IMR-90 (cell line): ENCODE measurements around the gene HSFX4. TPM values are rescaled to one million over a fixed set of nuclear protein-coding genes. Genes with fewer than 3 reads are reported as not detected.

Experiments used
- ATAC-seq: fragments of 200-7000 bp; cut with Tn5 transposase; 2 replicates; pipeline ENCODE4 v1.9.1; 2020; ENCODE audit warnings: low read depth, mild to moderate bottlenecking, moderate library complexity
- BruUV-seq: library from RNA; stranded (reverse); fragments of 400-500 nt; replicated peaks from 2 replicates; lab custom pipeline; 2021; lab: Mats Ljungman, UMichigan
- CTCF ChIA-PET: fragments of 300-600 bp; formaldehyde crosslinking; extraction: SDS; loops from one replicate; lab custom pipeline; 2021; ENCODE audit warnings: antibody characterized with exemption; lab: Yijun Ruan, JAX
- POLR2A ChIA-PET: fragments of 300-600 bp; sonication (Branson Sonifier 250); formaldehyde crosslinking; loops from one replicate; lab custom pipeline; 2022; ENCODE audit warnings: antibody characterized with exemption; ENCODE audit not compliant: unreplicated experiment; lab: Charles Lee
- DNase-seq: peaks from one replicate; pipeline ENCODE4 v3.0.0; 2013
- H2AFZ ChIP-seq: replicated peaks from 2 replicates; pipeline ENCODE3; 2013; ENCODE audit warnings: low read length, mild to moderate bottlenecking; ENCODE audit not compliant: poor library complexity
- H2AK5ac ChIP-seq: 2 replicates; pipeline ENCODE4 v1.6.1; 2013; ENCODE audit warnings: low read depth, low read length, inconsistent platforms
- H2AK9ac ChIP-seq: replicated peaks from 2 replicates; pipeline ENCODE3; 2013; ENCODE audit warnings: mild to moderate bottlenecking, low read depth, low read length, moderate library complexity; ENCODE audit not compliant: poor library complexity
- H2BK120ac ChIP-seq: 2 replicates; pipeline ENCODE4 v1.6.1; 2013; ENCODE audit warnings: low read depth, low read length, inconsistent platforms
- H2BK15ac ChIP-seq: 3 replicates; pipeline ENCODE4 v1.6.1; 2013; ENCODE audit warnings: low read depth, low read length, inconsistent platforms
- H2BK20ac ChIP-seq: 2 replicates; pipeline ENCODE4 v1.6.1; 2013; ENCODE audit warnings: low read depth, mild to moderate bottlenecking, inconsistent platforms, low read length, moderate library complexity
- H2BK5ac ChIP-seq: 2 replicates; pipeline ENCODE4 v1.6.1; 2013; ENCODE audit warnings: mild to moderate bottlenecking, low read depth, low read length, inconsistent platforms; ENCODE audit not compliant: poor library complexity, severe bottlenecking
- H3K14ac ChIP-seq: replicated peaks from 2 replicates; pipeline ENCODE4 v1.6.1; 2013; ENCODE audit warnings: low read depth, low read length, inconsistent platforms
- H3K18ac ChIP-seq: 2 replicates; pipeline ENCODE4 v1.6.1; 2013; ENCODE audit warnings: low read depth, low read length, control low read depth
- H3K23ac ChIP-seq: 2 replicates; pipeline ENCODE4 v1.6.1; 2013; ENCODE audit warnings: low read depth, low read length, inconsistent platforms
- H3K27ac ChIP-seq: 2 replicates; pipeline ENCODE4 v1.5.1; 2013; ENCODE audit warnings: mild to moderate bottlenecking, control low read depth, low read length; ENCODE audit not compliant: insufficient read depth
- H3K27me3 ChIP-seq: 2 replicates; pipeline ENCODE4 v1.6.1; 2013; ENCODE audit warnings: low read length; ENCODE audit not compliant: control insufficient read depth, insufficient read depth
- H3K36me3 ChIP-seq: 2 replicates; pipeline ENCODE4 v1.6.1; 2013; ENCODE audit warnings: low read length, mixed read lengths; ENCODE audit not compliant: control insufficient read depth, insufficient read depth
- H3K4ac ChIP-seq: 2 replicates; pipeline ENCODE4 v1.6.1; 2013; ENCODE audit warnings: low read depth, low read length, inconsistent platforms
- H3K4me1 ChIP-seq: 2 replicates; pipeline ENCODE4 v1.6.1; 2013; ENCODE audit warnings: low read length, mixed read lengths; ENCODE audit not compliant: control insufficient read depth, insufficient read depth
- H3K4me2 ChIP-seq: 2 replicates; pipeline ENCODE4 v1.6.1; 2013; ENCODE audit warnings: low read depth, mild to moderate bottlenecking, control low read depth, low read length, moderate library complexity
- H3K4me3 ChIP-seq: 2 replicates; pipeline ENCODE4 v1.5.1; 2013; ENCODE audit warnings: low read depth, mild to moderate bottlenecking, control low read depth, low read length, moderate library complexity; ENCODE audit not compliant: insufficient read depth
- H3K56ac ChIP-seq: 2 replicates; pipeline ENCODE4 v1.6.1; 2013; ENCODE audit warnings: low read length, inconsistent platforms; ENCODE audit not compliant: insufficient read depth; ENCODE audit errors: extremely low read depth
- H3K79me1 ChIP-seq, 2 experiments: 2 replicates each; pipeline ENCODE4 v1.6.1; 2013; ENCODE audit warnings: low read length in 2 of 2, inconsistent platforms in 1 of 2, low read depth in 1 of 2
- H3K9ac ChIP-seq: 2 replicates; pipeline ENCODE4 v1.6.1; 2013; ENCODE audit warnings: low read depth, low read length, control low read depth
- H3K9me1 ChIP-seq: 2 replicates; pipeline ENCODE4 v1.6.1; 2013; ENCODE audit warnings: low read length, inconsistent platforms; ENCODE audit not compliant: insufficient read depth
- H3K9me3 ChIP-seq: 2 replicates; pipeline ENCODE4 v1.6.1; 2013; ENCODE audit warnings: low read length; ENCODE audit not compliant: control insufficient read depth, insufficient read depth
- H4K20me1 ChIP-seq: 2 replicates; pipeline ENCODE4 v1.6.1; 2013; ENCODE audit warnings: low read length, inconsistent platforms; ENCODE audit not compliant: insufficient read depth
- H4K5ac ChIP-seq: 2 replicates; pipeline ENCODE4 v1.6.1; 2013; ENCODE audit warnings: mild to moderate bottlenecking, low read depth, low read length, control low read depth
- H4K8ac ChIP-seq, 2 experiments: 2 replicates each; pipeline ENCODE4 v1.6.1; 2013; ENCODE audit warnings: low read depth in 2 of 2, low read length in 2 of 2, control low read depth in 1 of 2, inconsistent platforms in 1 of 2
- H4K91ac ChIP-seq: 2 replicates; pipeline ENCODE4 v1.6.1; 2013; ENCODE audit warnings: low read depth, low read length, inconsistent platforms; ENCODE audit not compliant: insufficient read depth
- POLR2A ChIP-seq: IDR thresholded peaks from 2 replicates; pipeline ENCODE4 v1.6.1; 2012; ENCODE audit warnings: mild to moderate bottlenecking, low read depth, low read length
- USF2 ChIP-seq: fragments of 150-350 bp; IDR thresholded peaks from 2 replicates; pipeline ENCODE4 v1.6.1; 2017; ENCODE audit warnings: mild to moderate bottlenecking, antibody characterized with exemption, low read length, low read depth
- WGBS, 2 experiments: methylation state at CpG; one replicate each; pipeline versions ENCODE4 v1.1.5 to v1.1.7; 2013; ENCODE audit warnings: missing lambda C conversion rate in 2 of 2; ENCODE audit not compliant: insufficient read length in 1 of 2; ENCODE audit errors: extremely low coverage in 2 of 2; 5-methylcytosine and 5-hydroxymethylcytosine counted together
- dilution Hi-C: fragments of 300-500 bp; cut with HindIII; formaldehyde crosslinking; loops from one replicate; pipeline ENCODE4 v1.14.3; 2018; ENCODE audit warnings: low sequenced_read_pairs; ENCODE audit not compliant: unreplicated experiment
- in situ Hi-C: fragments of 300-500 bp; cut with MboI; formaldehyde crosslinking; loops from 3 replicates; pipeline ENCODE4 v1.14.3; 2019; ENCODE audit warnings: low sequenced_read_pairs, inconsistent platforms, mixed read lengths
- intact Hi-C: fragments of 100-400 bp; cut with micrococcal nuclease; formaldehyde crosslinking; loops from 2 replicates; pipeline ENCODE4 v1.10.0; 2022
- polyA plus RNA-seq, 3 experiments: library from polyadenylated mRNA; depleted of rRNA; stranded (reverse); fragments of >200 nt; gene quantifications; 2 replicates each; pipeline ENCODE4 v1.2.3, GENCODE V29; 2012; ENCODE audit warnings: low replicate concordance in 1 of 3
- total RNA-seq: library from RNA; depleted of rRNA; stranded (reverse); fragments of >200 nt; gene quantifications from 2 replicates; pipeline ENCODE4 v1.2.3, GENCODE V29; 2012

Gene HSFX4
- total and polyA plus RNA-seq, 2 of the 4 experiments (the other 2 are of a cell fraction), result not detected

GRCh38 chrX:149939655-149939904, 10.2 kb downstream of the HSFX4 start:
- WGBS, 2 experiments, result 50% methylated on average over 8 of the region's 17 CpGs; no CpG with 5 or more reads in 1 of the 2 experiments
- Histone ChIP-seq H2BK5ac (peak overlapping the region; percentile 90), H3K4ac (peak overlapping the region; percentile 89), H2AK9ac (peak overlapping the region; percentile 76), H3K27ac (peak overlapping the region; percentile 90), H4K91ac (peak overlapping the region; percentile 83), H4K20me1 (no peaks in the 10 kb centered on the region), H2BK20ac (no peak overlapping the region), H3K4me2 (peak overlapping the region; percentile 77), H3K23ac (no peak overlapping the region), H3K9ac (peak overlapping the region; percentile 80), H2AK5ac (no peak overlapping the region), H3K79me1 (no peaks in the 10 kb centered on the region; a peak in 1 of 4 replicates), H2BK15ac (no peak overlapping the region), H2BK120ac (peak overlapping the region; percentile 62), H3K36me3 (peaks cover 2% of the 10 kb centered on the region; the same call in 1 of the 2 replicates), H2AFZ (peak overlapping the region; percentile 89), H3K4me1 (no peaks in the 10 kb centered on the region), H3K9me1 (no peaks in the 10 kb centered on the region), H4K8ac (peak overlapping the region in 1 of 2 experiments; percentile 79; a peak in 1 of 4 replicates), H3K14ac (peak overlapping the region; percentile 78; the same call in 1 of the 2 replicates), H4K5ac (no peak overlapping the region; the same call in 1 of the 2 replicates), H3K9me3 (no peaks in the 10 kb centered on the region), H3K27me3 (no peaks in the 10 kb centered on the region), H3K4me3 (peak overlapping the region; percentile 71), H3K56ac (no peak overlapping the region), H3K18ac (peak overlapping the region; percentile 39; the same call in 1 of the 2 replicates)
- no TSS peak for BruUV-seq
- DNase-seq, result no peak
- dilution Hi-C loops, result no loop called here
- no peak; the same call in 1 of the 2 replicates for ATAC-seq
- ChIA-PET CTCF (no interaction called here), POLR2A (no interaction called here)
- intact Hi-C loops, result loop anchor here (10.0 kb wide), 1 partner anchor 1045 kb away; the partner anchor contains the start of gene HMGB3
- TF ChIP-seq POLR2A, result peak; percentile 82
- TF ChIP-seq USF2, result no peak
- in situ Hi-C loops, result no loop called here
